GM23338 (cell line): ENCODE measurements around the gene GPRIN1. TPM values are rescaled to one million over a fixed set of nuclear protein-coding genes. Genes with fewer than 3 reads are reported as not detected.

Experiments used
- ATAC-seq: fragments of 200-7000 bp; cut with Tn5 transposase; 3 replicates; pipeline ENCODE4 v1.9.1; 2020
- DNase-seq: peaks from one replicate; pipeline ENCODE4 v3.0.0-alpha.2; 2015; ENCODE audit warnings: low spot score
- H2AFZ ChIP-seq: fragments of 200-600 bp; sonication (generic); 2 replicates; pipeline ENCODE4 v1.8.0; 2016; ENCODE audit warnings: antibody characterized with exemption, mild to moderate bottlenecking, moderate library complexity
- H3F3A ChIP-seq: fragments of 200-600 bp; sonication (generic); replicated peaks from 2 replicates; pipeline ENCODE4 v1.8.0; 2017; ENCODE audit warnings: antibody characterized with exemption, mixed run types, low read depth
- H3K27ac ChIP-seq: fragments of 200-600 bp; sonication (generic); 2 replicates; pipeline ENCODE4 v1.6.1; 2016; ENCODE audit warnings: low read depth
- H3K27me3 ChIP-seq: fragments of 200-600 bp; sonication (generic); 2 replicates; pipeline ENCODE4 v1.8.0; 2016; ENCODE audit warnings: mild to moderate bottlenecking, mixed run types, moderate library complexity; ENCODE audit not compliant: insufficient read depth
- H3K36me3 ChIP-seq: fragments of 200-600 bp; sonication (generic); 2 replicates; pipeline ENCODE4 v1.8.0; 2016; ENCODE audit warnings: mild to moderate bottlenecking; ENCODE audit not compliant: insufficient read depth
- H3K4me1 ChIP-seq: fragments of 200-600 bp; sonication (generic); 2 replicates; pipeline ENCODE4 v1.8.0; 2016; ENCODE audit warnings: mild to moderate bottlenecking, moderate library complexity; ENCODE audit not compliant: insufficient read depth
- H3K4me2 ChIP-seq: fragments of 200-600 bp; sonication (generic); 2 replicates; pipeline ENCODE4 v1.7.1; 2017; ENCODE audit warnings: mixed run types
- H3K4me3 ChIP-seq: fragments of 200-600 bp; sonication (generic); 2 replicates; pipeline ENCODE4 v1.6.1; 2016; ENCODE audit warnings: mixed run types
- H3K79me2 ChIP-seq: fragments of 200-600 bp; sonication (generic); replicated peaks from 2 replicates; pipeline ENCODE4 v1.8.0; 2017; ENCODE audit warnings: mild to moderate bottlenecking; ENCODE audit not compliant: insufficient read depth
- H3K9me2 ChIP-seq: fragments of 200-600 bp; sonication (generic); 2 replicates; pipeline ENCODE4 v1.8.0; 2017; ENCODE audit not compliant: insufficient read depth
- H4K20me1 ChIP-seq: fragments of 200-600 bp; sonication (generic); replicated peaks from 2 replicates; pipeline ENCODE4 v1.8.0; 2017; ENCODE audit warnings: mild to moderate bottlenecking; ENCODE audit not compliant: insufficient read depth
- H3K27ac Mint-ChIP-seq: 2 replicates; pipeline ENCODE4 v1.8.0; 2020; ENCODE audit warnings: inconsistent platforms, mild to moderate bottlenecking, moderate library complexity, mixed read lengths
- H3K27me3 Mint-ChIP-seq: 3 replicates; pipeline ENCODE4 v1.8.0; 2022; ENCODE audit warnings: low read depth, mild to moderate bottlenecking, moderate library complexity, mixed read lengths, inconsistent platforms; ENCODE audit not compliant: insufficient read depth, poor library complexity
- H3K36me3 Mint-ChIP-seq: 3 replicates; pipeline ENCODE4 v1.8.0; 2021; ENCODE audit warnings: low read depth, mild to moderate bottlenecking, inconsistent platforms, moderate library complexity, mixed read lengths
- H3K4me1 Mint-ChIP-seq: 3 replicates; pipeline ENCODE4 v1.8.0; 2020; ENCODE audit warnings: mild to moderate bottlenecking, inconsistent platforms, mixed read lengths
- H3K4me3 Mint-ChIP-seq: 3 replicates; pipeline ENCODE4 v1.8.0; 2021; ENCODE audit warnings: moderate library complexity, mild to moderate bottlenecking, inconsistent platforms, mixed read lengths
- H3K9me3 Mint-ChIP-seq: 3 replicates; pipeline ENCODE4 v1.8.0; 2020; ENCODE audit warnings: moderate library complexity, mild to moderate bottlenecking, inconsistent platforms, mixed read lengths
- CREB1 ChIP-seq: fragments of 250-450 bp; sonication (Bioruptor Pico); IDR thresholded peaks from 2 replicates; pipeline ENCODE4 v1.5.0; 2020; ENCODE audit warnings: low read depth, mild to moderate bottlenecking, moderate library complexity
- CTCF ChIP-seq, 2 experiments: fragments of 200-600 bp in 1 of 2; sonication (generic) in 1 of 2; conservative IDR thresholded peaks; 2 replicates each; pipeline versions ENCODE4 v1.5.1 to v1.6.1; 2016 to 2017; ENCODE audit warnings: antibody characterized with exemption in 2 of 2, low read depth in 2 of 2, mild to moderate bottlenecking in 2 of 2, moderate library complexity in 1 of 2
- EZH2 ChIP-seq: fragments of 200-600 bp; sonication (generic); IDR thresholded peaks from one replicate; pipeline ENCODE4 v1.8.0; 2017; ENCODE audit warnings: antibody characterized with exemption, mild to moderate bottlenecking, low read depth; ENCODE audit not compliant: unreplicated experiment
- JUNB ChIP-seq: IDR thresholded peaks from one replicate; pipeline ENCODE4 v1.6.1; 2016; ENCODE audit warnings: antibody characterized with exemption; ENCODE audit not compliant: unreplicated experiment
- NANOG ChIP-seq: IDR thresholded peaks from 2 replicates; pipeline ENCODE4 v1.6.1; 2016; ENCODE audit warnings: antibody characterized with exemption, borderline replicate concordance
- POLR2AphosphoS5 ChIP-seq: IDR thresholded peaks from 2 replicates; pipeline ENCODE4 v1.6.1; 2016; ENCODE audit warnings: antibody characterized with exemption, low read depth
- REST ChIP-seq: IDR thresholded peaks from one replicate; pipeline ENCODE4 v1.6.1; 2018; ENCODE audit warnings: antibody characterized with exemption; ENCODE audit not compliant: unreplicated experiment
- STAT1 ChIP-seq: IDR thresholded peaks from one replicate; pipeline ENCODE4 v1.6.1; 2016; ENCODE audit warnings: antibody characterized with exemption; ENCODE audit not compliant: unreplicated experiment
- ZNF114 ChIP-seq: fragments of 250-450 bp; sonication (Bioruptor Pico); IDR thresholded peaks from 2 replicates; pipeline ENCODE4 v1.5.0; 2020; ENCODE audit warnings: mild to moderate bottlenecking, moderate library complexity
- ZNF331 ChIP-seq: fragments of 250-450 bp; sonication (Bioruptor Pico); IDR thresholded peaks from 2 replicates; pipeline ENCODE4 v1.5.0; 2020; ENCODE audit warnings: low read depth, mild to moderate bottlenecking, moderate library complexity
- ZNF462 ChIP-seq: fragments of 250-450 bp; sonication (Bioruptor Pico); IDR thresholded peaks from 2 replicates; pipeline ENCODE4 v1.5.0; 2020; ENCODE audit warnings: mild to moderate bottlenecking, moderate library complexity
- polyA plus RNA-seq: library from polyadenylated mRNA; unstranded; fragments of >200 nt; fragmentation: Nextera tagmentation; extraction: Ambion mirVana; gene quantifications from 2 replicates; pipeline ENCODE4 v1.2.1, GENCODE V29; 2016
- total RNA-seq: library from RNA; depleted of rRNA; stranded (reverse); fragments of >200 nt; shearing (Covaris generic); gene quantifications from 2 replicates; pipeline ENCODE4 v1.2.3, GENCODE V29; 2014
- TF ChIP-seq, protein P1 (sequence below): IDR thresholded peaks from 2 replicates; pipeline ENCODE4 v1.6.1; 2016; ENCODE audit warnings: antibody characterized with exemption

Gene GPRIN1
- total and polyA plus RNA-seq, 2 experiments from 2014 or later: 3.8 to 14.6 TPM

GRCh38 chr5:176639208-176639607, 29.3 kb upstream of the GPRIN1 start:
- Mint-ChIP-seq H3K27me3 (peaks cover 25% of the 10 kb centered on the region), H3K27ac (no peak overlapping the region), H3K4me1 (peaks cover 41% of the 10 kb centered on the region), H3K9me3 (peaks cover 5% of the 10 kb centered on the region; the same call in 2 of the 3 replicates), H3K4me3 (no peak overlapping the region), H3K36me3 (no peaks in the 10 kb centered on the region)
- H3K79me2 ChIP-seq: no peaks in the 10 kb centered on the region
- no peaks in the 10 kb centered on the region for H3K36me3 ChIP-seq
- TF ChIP-seq CREB1: no peak
- no peak for TF ChIP-seq POLR2AphosphoS5
- TF ChIP-seq JUNB: no peak
- TF ChIP-seq ZNF462 (CRISPR knock-in tag): no peak
- TF ChIP-seq, protein P1, sequence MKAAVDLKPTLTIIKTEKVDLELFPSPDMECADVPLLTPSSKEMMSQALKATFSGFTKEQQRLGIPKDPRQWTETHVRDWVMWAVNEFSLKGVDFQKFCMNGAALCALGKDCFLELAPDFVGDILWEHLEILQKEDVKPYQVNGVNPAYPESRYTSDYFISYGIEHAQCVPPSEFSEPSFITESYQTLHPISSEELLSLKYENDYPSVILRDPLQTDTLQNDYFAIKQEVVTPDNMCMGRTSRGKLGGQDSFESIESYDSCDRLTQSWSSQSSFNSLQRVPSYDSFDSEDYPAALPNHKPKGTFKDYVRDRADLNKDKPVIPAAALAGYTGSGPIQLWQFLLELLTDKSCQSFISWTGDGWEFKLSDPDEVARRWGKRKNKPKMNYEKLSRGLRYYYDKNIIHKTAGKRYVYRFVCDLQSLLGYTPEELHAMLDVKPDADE: no peak
- no peak for TF ChIP-seq ZNF114 (CRISPR knock-in tag)
- no peak for TF ChIP-seq CTCF (conservative IDR thresholded peaks at IDR 0.05; ENCODE audit: low read depth in 2 of 2)
- TF ChIP-seq REST: no peak
- TF ChIP-seq EZH2: no peak
- no peak for TF ChIP-seq STAT1
- TF ChIP-seq NANOG: no peak
- no peak for TF ChIP-seq ZNF331
- no peaks in the 10 kb centered on the region for H3F3A ChIP-seq
- no peak overlapping the region for H3K27ac ChIP-seq
- H3K4me3 ChIP-seq: no peak overlapping the region
- no peak overlapping the region for H3K4me2 ChIP-seq
- no peak overlapping the region for H2AFZ ChIP-seq
- H3K9me2 ChIP-seq: no peaks in the 10 kb centered on the region
- no peaks in the 10 kb centered on the region for H3K27me3 ChIP-seq
- no peaks in the 10 kb centered on the region for H4K20me1 ChIP-seq
- ATAC-seq: no peak
- peaks cover 5% of the 10 kb centered on the region; the same call in 1 of the 2 replicates for H3K4me1 ChIP-seq
- no peak for DNase-seq
